ENCODE data around the gene ATP6V1F. TPM values are rescaled to one million over a fixed set of nuclear protein-coding genes. Genes with fewer than 3 reads are reported as not detected.

ATP6V1F gene
- 94.9 and 128 TPM in 2 replicates for total RNA-seq (2014; rRNA removed; shearing (Covaris generic))

- DNase-seq (ENCODE audit: low spot score): peak; percentile 100
These were observed at the start of gene ATP6V1F for GRCh38 chr7:128862571-128863432. Gene ATP6V1F, plus strand, starts transcription at chr7:128862856. Its CDS starts 49 bp downstream, at chr7:128862905.

GRCh38 chr7:128814499-128814898 is 48.2 kb upstream of the ATP6V1F start:
- DNase-seq (ENCODE audit: low spot score): no peak

GRCh38 chr7:128815289-128815942 is 47.2 kb upstream of the ATP6V1F start:
- DNase-seq (ENCODE audit: low spot score): no peak

GRCh38 chr7:128818694-128819093 is 44.0 kb upstream of the ATP6V1F start:
- DNase-seq (ENCODE audit: low spot score): no peak

- no peak for DNase-seq (ENCODE audit: low spot score)
These were observed 40.9 kb upstream of the ATP6V1F start for GRCh38 chr7:128821724-128822123.

GRCh38 chr7:128826512-128826911 is 36.1 kb upstream of the ATP6V1F start:
- DNase-seq (ENCODE audit: low spot score): no peak

- no peak for DNase-seq (ENCODE audit: low spot score)
These were observed 35.8 kb upstream of the ATP6V1F start for GRCh38 chr7:128826916-128827247.

GRCh38 chr7:128827248-128827958 is 35.3 kb upstream of the ATP6V1F start:
- no peak for DNase-seq (ENCODE audit: low spot score)

- DNase-seq (ENCODE audit: low spot score): no peak
These were observed 34.5 kb upstream of the ATP6V1F start for GRCh38 chr7:128827971-128828711.

GRCh38 chr7:128829391-128830166 is 33.1 kb upstream of the ATP6V1F start:
- no peak for DNase-seq (ENCODE audit: low spot score)

- no peak for DNase-seq (ENCODE audit: low spot score)
These were observed 32.2 kb upstream of the ATP6V1F start, which contains the start of gene FLNC for GRCh38 chr7:128830231-128831177. Gene FLNC, plus strand, starts transcription at chr7:128830406. Its CDS starts 232 bp downstream, at chr7:128830638.

- no peak for DNase-seq (ENCODE audit: low spot score)
These were observed 31.3 kb upstream of the ATP6V1F start for GRCh38 chr7:128831178-128831993.

- DNase-seq (ENCODE audit: low spot score): no peak
These were observed 30.4 kb upstream of the ATP6V1F start for GRCh38 chr7:128831994-128832879.

GRCh38 chr7:128832880-128833147 is 29.8 kb upstream of the ATP6V1F start:
- DNase-seq (ENCODE audit: low spot score): no peak

- no peak for DNase-seq (ENCODE audit: low spot score)
These were observed 29.3 kb upstream of the ATP6V1F start for GRCh38 chr7:128833148-128833945.

GRCh38 chr7:128833946-128834325 is 28.7 kb upstream of the ATP6V1F start:
- DNase-seq (ENCODE audit: low spot score): no peak

GRCh38 chr7:128835231-128835751 is 27.4 kb upstream of the ATP6V1F start:
- no peak for DNase-seq (ENCODE audit: low spot score)
